OCI-LY1 (cell line): ENCODE data around the gene CCDC85C.

Source experiments
- H2AFZ ChIP-seq: fragments of 200-600 bp; sonication (generic), shearing (Covaris generic); 2 replicates; pipeline ENCODE4 v1.6.0; 2014; ENCODE audit warnings: antibody characterized with exemption, mild to moderate bottlenecking, low read length
- H3F3A ChIP-seq: fragments of 200-600 bp; sonication (generic), shearing (Covaris generic); 2 replicates; pipeline ENCODE4 v1.6.0; 2014; ENCODE audit warnings: mild to moderate bottlenecking, antibody characterized with exemption, low read length, moderate library complexity; ENCODE audit not compliant: insufficient read depth
- H3K27ac ChIP-seq: fragments of 200-600 bp; sonication (generic); 2 replicates; pipeline ENCODE4 v1.5.1; 2014; ENCODE audit warnings: low read length, mixed run types, mild to moderate bottlenecking, low read depth; ENCODE audit not compliant: poor library complexity, severe bottlenecking
- H3K27me3 ChIP-seq: fragments of 200-600 bp; sonication (generic); 2 replicates; pipeline ENCODE4 v1.6.0; 2014; ENCODE audit warnings: antibody characterized with exemption, mild to moderate bottlenecking, low read length, moderate library complexity; ENCODE audit not compliant: insufficient read depth
- H3K36me3 ChIP-seq: fragments of 200-600 bp; sonication (generic); 2 replicates; pipeline ENCODE4 v1.6.1; 2014; ENCODE audit warnings: mild to moderate bottlenecking, antibody characterized with exemption, low read length, moderate library complexity, mixed read lengths; ENCODE audit not compliant: insufficient read depth
- H3K4me1 ChIP-seq: fragments of 200-600 bp; sonication (generic); 2 replicates; pipeline ENCODE4 v1.5.1; 2014; ENCODE audit warnings: mild to moderate bottlenecking, low read length, moderate library complexity; ENCODE audit not compliant: insufficient read depth, severe bottlenecking
- H3K4me2 ChIP-seq: fragments of 200-600 bp; sonication (generic), shearing (Covaris generic); 2 replicates; pipeline ENCODE4 v1.6.1; 2014; ENCODE audit warnings: low read length
- H3K4me3 ChIP-seq: fragments of 200-600 bp; sonication (generic); 2 replicates; pipeline ENCODE4 v1.5.1; 2014; ENCODE audit warnings: low read length, low read depth, mild to moderate bottlenecking, mixed read lengths; ENCODE audit not compliant: poor library complexity, severe bottlenecking
- H3K79me2 ChIP-seq: fragments of 200-600 bp; shearing (Covaris generic); 2 replicates; pipeline ENCODE4 v1.6.1; 2016; ENCODE audit warnings: mixed run types, low read length, mixed read lengths; ENCODE audit not compliant: insufficient read depth
- H3K9ac ChIP-seq: fragments of 200-600 bp; sonication (generic), shearing (Covaris generic); 2 replicates; pipeline ENCODE4 v1.6.1; 2014; ENCODE audit warnings: mild to moderate bottlenecking, low read length, mixed read lengths
- H3K9me2 ChIP-seq: fragments of 200-600 bp; sonication (generic), shearing (Covaris generic); 2 replicates; pipeline ENCODE4 v1.6.1; 2014; ENCODE audit warnings: low read depth, mild to moderate bottlenecking, low read length, mixed read lengths
- H3K9me3 ChIP-seq: fragments of 200-600 bp; shearing (Covaris generic); 2 replicates; pipeline ENCODE4 v1.6.1; 2014; ENCODE audit warnings: low read length, mixed read lengths
- H4K20me1 ChIP-seq: fragments of 200-600 bp; sonication (generic), shearing (Covaris generic); 2 replicates; pipeline ENCODE4 v1.6.0; 2016; ENCODE audit warnings: mild to moderate bottlenecking, low read length; ENCODE audit not compliant: insufficient read depth
- EZH2 ChIP-seq: fragments of 200-600 bp; sonication (generic), shearing (Covaris generic); IDR thresholded peaks from 2 replicates; pipeline ENCODE4 v1.8.0; 2017; ENCODE audit warnings: borderline replicate concordance, mixed run types, mild to moderate bottlenecking, antibody characterized with exemption, low read length, moderate library complexity, mixed read lengths
- TF ChIP-seq, protein P1 (sequence below): fragments of 200-600 bp; sonication (generic), shearing (Covaris generic); IDR thresholded peaks from 2 replicates; pipeline ENCODE4 v1.5.1; 2017; ENCODE audit warnings: mild to moderate bottlenecking, antibody characterized with exemption, low read length, moderate library complexity, mixed read lengths

Gene CCDC85C

DNA sequence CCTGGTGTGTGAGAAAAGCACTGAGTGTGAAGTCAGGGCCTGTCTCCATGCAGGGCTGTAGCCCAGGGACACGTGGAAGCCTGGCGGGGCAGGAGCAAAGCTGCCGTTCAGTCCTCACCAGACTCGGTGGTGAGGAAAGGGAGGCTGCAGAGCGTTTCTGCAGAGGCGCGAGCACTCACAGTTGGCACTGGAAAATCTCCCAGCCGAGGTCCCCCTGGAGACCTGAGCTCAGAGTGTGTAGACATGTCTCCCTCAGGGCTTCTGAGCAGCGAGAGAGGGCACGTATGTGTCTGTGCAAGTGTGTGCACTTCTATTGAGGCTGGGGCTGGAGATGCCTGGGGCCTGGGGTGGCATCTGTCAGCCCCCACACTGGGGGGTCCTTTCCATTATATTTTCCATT lies 29.9 kb upstream of the CCDC85C start:
- H3K27me3 ChIP-seq, result no peaks in the 10 kb centered on the region; the same call in 1 of the 2 replicates
- no peaks in the 10 kb centered on the region for H3K4me1 ChIP-seq
- H3F3A ChIP-seq, result no peaks in the 10 kb centered on the region
- no peaks in the 10 kb centered on the region for H3K9me3 ChIP-seq
- no peaks in the 10 kb centered on the region for H4K20me1 ChIP-seq
- no peak for TF ChIP-seq EZH2
- TF ChIP-seq, protein P1, sequence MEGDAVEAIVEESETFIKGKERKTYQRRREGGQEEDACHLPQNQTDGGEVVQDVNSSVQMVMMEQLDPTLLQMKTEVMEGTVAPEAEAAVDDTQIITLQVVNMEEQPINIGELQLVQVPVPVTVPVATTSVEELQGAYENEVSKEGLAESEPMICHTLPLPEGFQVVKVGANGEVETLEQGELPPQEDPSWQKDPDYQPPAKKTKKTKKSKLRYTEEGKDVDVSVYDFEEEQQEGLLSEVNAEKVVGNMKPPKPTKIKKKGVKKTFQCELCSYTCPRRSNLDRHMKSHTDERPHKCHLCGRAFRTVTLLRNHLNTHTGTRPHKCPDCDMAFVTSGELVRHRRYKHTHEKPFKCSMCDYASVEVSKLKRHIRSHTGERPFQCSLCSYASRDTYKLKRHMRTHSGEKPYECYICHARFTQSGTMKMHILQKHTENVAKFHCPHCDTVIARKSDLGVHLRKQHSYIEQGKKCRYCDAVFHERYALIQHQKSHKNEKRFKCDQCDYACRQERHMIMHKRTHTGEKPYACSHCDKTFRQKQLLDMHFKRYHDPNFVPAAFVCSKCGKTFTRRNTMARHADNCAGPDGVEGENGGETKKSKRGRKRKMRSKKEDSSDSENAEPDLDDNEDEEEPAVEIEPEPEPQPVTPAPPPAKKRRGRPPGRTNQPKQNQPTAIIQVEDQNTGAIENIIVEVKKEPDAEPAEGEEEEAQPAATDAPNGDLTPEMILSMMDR, result no peak
- no peaks in the 10 kb centered on the region for H3K9me2 ChIP-seq
- no peaks in the 10 kb centered on the region for H3K79me2 ChIP-seq
- H3K4me3 ChIP-seq, result no peak overlapping the region
- no peak overlapping the region for H3K9ac ChIP-seq
- no peaks in the 10 kb centered on the region for H3K36me3 ChIP-seq
- no peak overlapping the region for H3K27ac ChIP-seq
- no peak overlapping the region for H2AFZ ChIP-seq
- no peak overlapping the region for H3K4me2 ChIP-seq

DNA sequence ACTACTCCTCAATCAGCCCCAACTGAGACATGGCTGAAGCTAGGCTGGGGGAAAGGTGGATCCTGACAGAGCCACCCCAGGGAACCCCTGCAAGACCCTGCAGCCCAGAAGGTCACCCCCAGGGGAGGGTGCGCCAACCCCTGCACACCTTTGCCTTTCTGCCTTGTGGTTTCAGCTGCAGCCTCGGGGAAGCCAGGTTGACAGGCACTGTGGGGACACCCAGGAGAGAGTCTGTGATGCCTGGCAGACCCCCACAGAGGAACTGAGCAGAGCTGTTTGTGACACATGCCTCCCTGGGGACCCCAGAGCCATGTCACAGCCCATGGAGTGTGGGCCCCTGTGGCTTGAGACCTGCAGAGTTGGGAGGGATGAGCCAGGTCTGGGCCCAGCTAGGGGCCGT lies 29.1 kb upstream of the CCDC85C start:
- Histone ChIP-seq H3K4me1 (no peaks in the 10 kb centered on the region), H3K4me3 (no peak overlapping the region), H3K9ac (no peak overlapping the region), H3K36me3 (no peaks in the 10 kb centered on the region), H3K9me2 (no peaks in the 10 kb centered on the region), H3K27ac (no peak overlapping the region), H3K79me2 (no peaks in the 10 kb centered on the region), H3K27me3 (no peaks in the 10 kb centered on the region; the same call in 1 of the 2 replicates), H4K20me1 (no peaks in the 10 kb centered on the region), H2AFZ (no peak overlapping the region), H3K9me3 (no peaks in the 10 kb centered on the region), H3K4me2 (no peak overlapping the region), H3F3A (no peaks in the 10 kb centered on the region)
- TF ChIP-seq, protein P1, result no peak
- no peak for TF ChIP-seq EZH2

DNA sequence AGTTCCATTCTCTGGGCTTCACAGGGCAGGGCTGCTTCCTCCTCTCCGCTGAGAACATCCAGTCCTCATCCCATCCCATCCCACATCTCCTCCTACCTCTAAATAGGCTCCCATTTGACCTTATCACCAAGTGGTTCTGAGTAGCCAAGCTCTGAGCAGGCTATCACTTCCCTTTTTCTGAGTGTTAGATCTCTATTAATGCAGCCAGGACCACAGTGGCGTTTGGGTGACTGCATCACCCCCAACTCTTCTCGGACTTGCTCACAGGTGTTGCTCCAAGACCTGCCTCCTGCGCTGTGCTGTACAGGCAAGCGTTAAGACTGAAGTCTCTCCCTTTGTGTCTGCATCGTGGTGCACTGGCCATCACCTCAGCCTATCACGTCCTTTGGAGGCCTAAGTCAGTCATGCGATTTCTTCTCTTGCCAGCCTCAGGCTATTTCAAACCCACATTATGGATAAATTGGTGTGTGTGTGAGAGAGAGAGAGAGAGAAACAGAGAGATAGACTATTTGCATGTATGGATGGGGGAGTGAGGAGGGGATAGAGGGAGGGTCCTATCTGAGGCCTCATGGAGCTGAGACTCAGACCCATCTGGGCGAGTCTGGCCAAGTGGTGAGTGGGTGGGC lies 28.5 kb upstream of the CCDC85C start:
- Histone ChIP-seq H3K36me3 (no peaks in the 10 kb centered on the region), H3K4me2 (no peak overlapping the region), H3K9me3 (no peaks in the 10 kb centered on the region), H3K4me1 (no peaks in the 10 kb centered on the region), H3K79me2 (no peaks in the 10 kb centered on the region), H2AFZ (no peak overlapping the region), H3K27ac (no peak overlapping the region), H3K4me3 (no peak overlapping the region), H3K9ac (no peak overlapping the region), H3F3A (no peaks in the 10 kb centered on the region), H4K20me1 (no peaks in the 10 kb centered on the region), H3K27me3 (no peaks in the 10 kb centered on the region; the same call in 1 of the 2 replicates), H3K9me2 (no peaks in the 10 kb centered on the region)
- TF ChIP-seq, protein P1, result no peak
- no peak for TF ChIP-seq EZH2
